Measurements from ENCODE around the gene SLC4A2. TPM values are rescaled to one million over a fixed set of nuclear protein-coding genes. Genes with fewer than 3 reads are reported as not detected.

Gene SLC4A2
- polyA plus RNA-seq, 2 of the 4 experiments (the other 2 are of a cell fraction), result 112 to 275 TPM

DNA sequence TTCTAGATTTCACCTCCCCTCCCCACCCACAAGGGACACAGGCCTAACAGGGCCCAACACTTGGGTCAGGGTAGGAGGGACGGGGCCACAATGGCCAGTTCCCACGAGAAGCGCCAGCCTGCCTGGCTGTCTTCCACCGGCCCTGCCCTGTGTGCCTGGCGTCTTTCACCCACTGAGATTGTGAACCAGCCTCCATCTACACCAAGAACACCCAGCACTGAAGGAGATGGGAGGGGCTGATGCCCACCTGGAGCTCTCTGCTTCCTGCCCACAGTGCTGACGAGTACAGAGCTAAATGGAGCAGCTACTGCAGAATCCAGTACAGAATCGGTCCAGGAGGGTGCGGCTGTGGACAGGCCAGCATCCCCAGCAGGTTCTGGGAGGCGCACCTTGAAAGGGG lies 13.4 kb upstream of the SLC4A2 start:
- Histone ChIP-seq H3K9me3 (no peaks in the 10 kb centered on the region), H3K4me1 (peaks cover 7% of the 10 kb centered on the region; the same call in 1 of the 3 replicates), H3K4me3 (no peak overlapping the region), H3K27ac (no peak overlapping the region), H3K4me2 (no peak overlapping the region)
- ATAC-seq (no peak), FAIRE-seq (no peak), DNase-seq (ENCODE audit: low read depth in 1 of 2, low spot score in 1 of 2) (no peak)
- CTCF ChIA-PET, result interaction anchor here (1.4 to 1.5 kb wide), 2 partner anchors 13 to 27 kb away, joined by 6 read pairs; no protein-coding TSS in a partner anchor
- no peak for TF ChIP-seq ZFP36 (IDR thresholded peaks at IDR 0.05; ENCODE audit: borderline replicate concordance, partially characterized antibody)
- no peak for TF ChIP-seq FOSL2 (IDR thresholded peaks at IDR 0.05)
- TF ChIP-seq FOSL2 (CRISPR knock-in tag; IDR thresholded peaks at IDR 0.05), result no peak
- TF ChIP-seq JUN (IDR thresholded peaks at IDR 0.05), result no peak
- no peak for TF ChIP-seq NR3C1 (IDR thresholded peaks at IDR 0.05)
- no peak for TF ChIP-seq MAZ (IDR thresholded peaks at IDR 0.05; ENCODE audit: borderline replicate concordance, low read depth, low read length)
- TF ChIP-seq KDM1A (IDR thresholded peaks at IDR 0.05; ENCODE audit: low read depth), result no peak
- no peak for TF ChIP-seq CHD4 (IDR thresholded peaks at IDR 0.05; ENCODE audit: borderline replicate concordance)
- TF ChIP-seq HDAC2 (IDR thresholded peaks at IDR 0.05), result no peak
- TF ChIP-seq HOXB5 (CRISPR knock-in tag; IDR thresholded peaks at IDR 0.05), result no peak
- TF ChIP-seq KDM5A (IDR thresholded peaks at IDR 0.05), result no peak
- no peak for TF ChIP-seq GATA3 (IDR thresholded peaks at IDR 0.05; ENCODE audit: borderline replicate concordance)
- TF ChIP-seq E2F6 (IDR thresholded peaks at IDR 0.05; ENCODE audit: borderline replicate concordance, low read depth), result no peak
- 90% methylated on average over 5 of the region's 9 CpGs for WGBS (ENCODE audit: missing lambda C conversion rate)
- POLR2A ChIA-PET, result interaction anchor here (1.2 kb wide), 1 partner anchor 18 kb away, joined by 5 read pairs; the partner anchor contains the start of gene ABCB8

- FAIRE-seq (no peak), DNase-seq (ENCODE audit: low read depth in 1 of 2, low spot score in 1 of 2) (no peak), ATAC-seq (peak in 1 of 2 experiments; percentile 7; a peak in 2 of 6 replicates)
- Histone ChIP-seq H3K9me3 (no peaks in the 10 kb centered on the region), H3K4me2 (no peak overlapping the region), H3K4me3 (no peak overlapping the region), H3K27ac (peak overlapping the region in 1 of 2 experiments; percentile 21; a peak in 1 of 6 replicates), H3K4me1 (peaks cover 7% of the 10 kb centered on the region; the same call in 1 of the 3 replicates)
- ChIA-PET POLR2A (interaction anchor here (1.2 to 1.8 kb wide), 2 partner anchors 8 to 19 kb away, joined by 5 to 9 read pairs; partner anchors contain the start of gene ABCB8), CTCF (interaction anchor here (0.6 to 1.0 kb wide), 4 partner anchors 29 to 1312 kb away, joined by 3 read pairs; no protein-coding TSS in a partner anchor)
- 78% methylated on average over 13 of the region's 14 CpGs for WGBS (ENCODE audit: missing lambda C conversion rate)
- no peak for TF ChIP-seq ESRRA (IDR thresholded peaks at IDR 0.05; ENCODE audit: borderline replicate concordance, low read length)
- TF ChIP-seq ZFP36 (IDR thresholded peaks at IDR 0.05; ENCODE audit: borderline replicate concordance, partially characterized antibody), result peak; percentile 70
These were observed 12.5 kb upstream of the SLC4A2 start for GRCh38 chr7:151046603-151047573.

DNA sequence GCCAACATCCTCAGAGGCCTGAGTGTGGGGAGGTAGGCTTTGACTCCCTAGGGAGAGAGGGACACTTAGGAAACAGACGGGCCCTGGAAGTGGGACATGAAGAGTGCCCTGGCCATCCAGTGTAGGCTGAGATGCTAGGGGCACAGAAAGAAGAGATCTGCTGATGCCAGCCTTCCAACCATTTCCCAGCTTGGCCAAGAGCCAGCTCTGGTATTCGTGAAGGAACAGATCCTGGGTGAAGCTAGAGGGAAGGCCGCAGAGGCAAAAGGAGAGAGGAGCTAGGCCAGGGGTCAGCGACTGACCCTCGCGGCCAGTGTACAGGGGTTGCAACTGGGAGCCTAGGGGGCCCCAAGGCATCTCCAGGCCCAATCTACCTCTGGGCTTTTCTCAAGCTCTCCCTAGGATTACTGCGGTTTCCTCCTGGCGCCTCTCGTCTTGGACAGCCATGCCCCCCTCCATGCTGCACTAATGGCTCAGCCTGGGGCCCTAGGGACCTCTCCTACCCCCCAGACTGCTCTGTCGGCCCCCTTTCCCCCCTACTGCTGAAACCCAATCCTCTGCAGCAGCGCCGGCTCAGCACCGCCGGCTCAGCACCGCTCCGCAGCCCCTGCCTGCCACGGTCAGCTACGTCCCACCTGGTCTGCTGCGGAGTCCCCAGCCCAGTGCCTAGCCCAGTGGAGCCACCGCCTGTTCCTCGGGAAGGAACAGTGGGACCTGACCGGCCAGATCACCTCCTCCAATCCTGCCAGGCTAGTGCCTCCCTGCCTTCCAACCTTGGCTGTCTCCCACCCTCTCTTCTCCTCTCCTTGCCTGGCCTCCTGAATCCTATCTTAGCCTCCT lies 11.2 kb upstream of the SLC4A2 start, which contains the start of gene ASIC3:
TSS of gene ASIC3 (plus strand) at position 556 of the 840 bp plus-strand sequence. CDS start 355 bp downstream, outside the sequence.
- DNase-seq (ENCODE audit: low read depth in 1 of 2, low spot score in 1 of 2) (no peak), ATAC-seq (peak in 1 of 2 experiments; percentile 1; a peak in 2 of 6 replicates), FAIRE-seq (no peak)
- peaks cover 7% of the 10 kb centered on the region; the same call in 1 of the 3 replicates for H3K4me1 ChIP-seq
- 0 out of 6 replicates have a peak within 1 kb of the TSS, but pooled peaks of 1 of the 2 experiments have one; percentile 11 for H3K27ac ChIP-seq
- POLR2A ChIA-PET, result interaction anchor here (0.6 to 1.8 kb wide), 3 partner anchors 9 to 69 kb away, joined by 3 to 9 read pairs (median 3); partner anchors contain the start of gene ABCB8
- H3K4me2 ChIP-seq, result no peak within 1 kb of the TSS
- no peak for TF ChIP-seq POLR2A (IDR thresholded peaks at IDR 0.05; ENCODE audit: low read length)
- TF ChIP-seq FOSL2 (IDR thresholded peaks at IDR 0.05), result no peak
- TF ChIP-seq FOSL2 (CRISPR knock-in tag; IDR thresholded peaks at IDR 0.05), result no peak
- TF ChIP-seq GATA3 (IDR thresholded peaks at IDR 0.05; ENCODE audit: borderline replicate concordance), result no peak
- no peak for TF ChIP-seq KDM5A (IDR thresholded peaks at IDR 0.05)
- 95% methylated on average over 18 of the region's 22 CpGs for WGBS (ENCODE audit: missing lambda C conversion rate)
- H3K4me3 ChIP-seq, result no peak within 1 kb of the TSS
- CTCF ChIA-PET, result interaction anchor here (1.0 kb wide), 1 partner anchor 30 kb away, joined by 3 read pairs; no protein-coding TSS in a partner anchor
- H3K9me3 ChIP-seq, result no peaks in the 10 kb centered on the region
